H1 (cell line): ENCODE results near the gene MRPS9. TPM values are rescaled to one million over a fixed set of nuclear protein-coding genes. Genes with fewer than 3 reads are reported as not detected.

ENCODE experiments used
- CTCF ChIA-PET: fragments of 300-600 bp; sonication (Branson Sonifier 250); formaldehyde crosslinking; loops from one replicate; lab custom pipeline; 2021; ENCODE audit not compliant: partially characterized antibody; lab: Charles Lee
- POLR2A ChIA-PET: fragments of 300-600 bp; sonication (Branson Sonifier 250); formaldehyde crosslinking; loops from one replicate; lab custom pipeline; 2021; ENCODE audit warnings: inconsistent platforms; ENCODE audit not compliant: partially characterized antibody; lab: Charles Lee
- DNase-seq, 2 experiments: peaks; one replicate each; pipeline versions ENCODE4 v3.0.0 to v3.0.0-alpha.2; 2010 to 2022; ENCODE audit warnings: low spot score in 2 of 2, low read depth in 1 of 2, mixed read lengths in 1 of 2
- FAIRE-seq: peaks from 2 replicates; lab custom pipeline; 2011; peaks lifted over from hg19 to GRCh38; lab: Jason Lieb, UNC
- H2AFZ ChIP-seq: 2 replicates; pipeline ENCODE4 v1.8.1; 2012; ENCODE audit warnings: low read length, inconsistent platforms
- H2AK5ac ChIP-seq: 2 replicates; pipeline ENCODE4 v1.6.1; 2013; ENCODE audit warnings: low read depth, low read length
- H2BK120ac ChIP-seq: replicated peaks from 2 replicates; pipeline ENCODE3; 2013; ENCODE audit warnings: low read depth, low read length, inconsistent platforms
- H2BK12ac ChIP-seq: 2 replicates; pipeline ENCODE4 v1.6.1; 2013; ENCODE audit warnings: low read depth, low read length
- H2BK15ac ChIP-seq: 2 replicates; pipeline ENCODE4 v1.6.1; 2013; ENCODE audit warnings: low read length
- H2BK20ac ChIP-seq: 2 replicates; pipeline ENCODE4 v1.6.1; 2013; ENCODE audit warnings: low read length
- H2BK5ac ChIP-seq: 2 replicates; pipeline ENCODE4 v1.6.1; 2013; ENCODE audit warnings: low read depth, low read length
- H3K14ac ChIP-seq: 2 replicates; pipeline ENCODE4 v1.6.1; 2013; ENCODE audit warnings: inconsistent platforms; ENCODE audit not compliant: insufficient read length
- H3K18ac ChIP-seq: 2 replicates; pipeline ENCODE4 v1.6.1; 2013; ENCODE audit warnings: low read length; ENCODE audit errors: extremely low read depth
- H3K23ac ChIP-seq: 2 replicates; pipeline ENCODE4 v1.6.1; 2013; ENCODE audit warnings: inconsistent platforms; ENCODE audit not compliant: insufficient read length
- H3K23me2 ChIP-seq: 2 replicates; pipeline ENCODE4 v1.6.1; 2013; ENCODE audit warnings: low read depth, low read length
- H3K27ac ChIP-seq: 2 replicates; pipeline ENCODE4 v1.6.1; 2011; ENCODE audit warnings: low read depth, low read length, inconsistent platforms
- H3K27me3 ChIP-seq, 4 experiments: replicated peaks in 1 of 4; 1 replicate in 1 of 4; 2 replicates in 3 of 4; pipeline versions ENCODE4 v1.6.1 to v1.8.1; 2011 to 2013; ENCODE audit warnings: low read length in 3 of 4, mild to moderate bottlenecking in 3 of 4, inconsistent platforms in 2 of 4, mixed read lengths in 2 of 4, moderate library complexity in 1 of 4; ENCODE audit not compliant: control insufficient read depth in 3 of 4, insufficient read depth in 3 of 4; ENCODE audit errors: extremely low read depth in 1 of 4
- H3K36me3 ChIP-seq, 4 experiments: 2 replicates each; pipeline versions ENCODE4 v1.6.1 to v1.8.1; 2011 to 2013; ENCODE audit warnings: mild to moderate bottlenecking in 4 of 4, low read length in 3 of 4, moderate library complexity in 2 of 4, control low read depth in 1 of 4, inconsistent platforms in 1 of 4; ENCODE audit not compliant: insufficient read depth in 4 of 4, control insufficient read depth in 2 of 4
- H3K4ac ChIP-seq: replicated peaks from 2 replicates; pipeline ENCODE3; 2013; ENCODE audit warnings: low read length, low read depth, mixed read lengths, inconsistent platforms; ENCODE audit not compliant: insufficient read length
- H3K4me1 ChIP-seq, 4 experiments: replicated peaks in 1 of 4; 1 replicate in 1 of 4; 2 replicates in 3 of 4; pipeline versions ENCODE4 v1.6.1 to v1.8.1; 2011 to 2013; ENCODE audit warnings: low read length in 3 of 4, inconsistent platforms in 2 of 4, mixed read lengths in 1 of 4; ENCODE audit not compliant: insufficient read depth in 4 of 4, control insufficient read depth in 3 of 4
- H3K4me2 ChIP-seq, 2 experiments: 2 replicates each; pipeline versions ENCODE4 v1.6.1 to v1.8.1; 2011 to 2013; ENCODE audit warnings: low read depth in 2 of 2, low read length in 2 of 2, control low read depth in 1 of 2, inconsistent platforms in 1 of 2, mild to moderate bottlenecking in 1 of 2; ENCODE audit not compliant: insufficient read depth in 1 of 2
- H3K4me3 ChIP-seq, 4 experiments: fragments of 200-600, 300-600 bp in 1 of 4; sonication (generic), shearing (Covaris generic), sonication (Bioruptor Twin) in 1 of 4; 2 replicates each; pipeline versions ENCODE4 v1.5.1 to v1.8.1; 2011 to 2016; ENCODE audit warnings: low read length in 4 of 4, low read depth in 3 of 4, control low read depth in 2 of 4, inconsistent platforms in 2 of 4, mild to moderate bottlenecking in 2 of 4, mixed read lengths in 1 of 4, moderate library complexity in 1 of 4; ENCODE audit not compliant: insufficient read depth in 2 of 4; ENCODE audit errors: extremely low read depth in 1 of 4
- H3K56ac ChIP-seq: replicated peaks from 2 replicates; pipeline ENCODE3; 2013; ENCODE audit warnings: low read depth, mild to moderate bottlenecking, mixed read lengths, low read length, inconsistent platforms; ENCODE audit not compliant: insufficient read length
- H3K79me1 ChIP-seq: 2 replicates; pipeline ENCODE4 v1.6.1; 2013; ENCODE audit warnings: low read depth, low read length, control low read depth
- H3K79me2 ChIP-seq, 2 experiments: 2 replicates each; pipeline versions ENCODE4 v1.6.1 to v1.8.1; 2012 to 2013; ENCODE audit warnings: low read length in 2 of 2, mild to moderate bottlenecking in 2 of 2, inconsistent platforms in 1 of 2; ENCODE audit not compliant: insufficient read depth in 2 of 2, control insufficient read depth in 1 of 2
- H3K9ac ChIP-seq, 4 experiments: replicated peaks in 1 of 4; 1 replicate in 1 of 4; 2 replicates in 3 of 4; pipeline versions ENCODE4 v1.6.1 to v1.8.1; 2011 to 2013; ENCODE audit warnings: low read depth in 3 of 4, low read length in 3 of 4, control low read depth in 2 of 4, mild to moderate bottlenecking in 2 of 4, moderate library complexity in 2 of 4, inconsistent platforms in 1 of 4; ENCODE audit errors: extremely low read depth in 1 of 4
- H3K9me3 ChIP-seq, 2 experiments: 2 replicates each; pipeline versions ENCODE4 v1.6.1 to v1.8.1; 2012 to 2013; ENCODE audit warnings: mild to moderate bottlenecking in 2 of 2, moderate library complexity in 2 of 2, control low read depth in 1 of 2, inconsistent platforms in 1 of 2, low read depth in 1 of 2, low read length in 1 of 2, mixed read lengths in 1 of 2; ENCODE audit not compliant: insufficient read depth in 2 of 2
- H4K20me1 ChIP-seq, 2 experiments: replicated peaks in 1 of 2; 2 replicates each; pipeline versions ENCODE3 to v1.8.1; 2011 to 2013; ENCODE audit warnings: inconsistent platforms in 2 of 2, low read length in 2 of 2, mild to moderate bottlenecking in 1 of 2; ENCODE audit not compliant: insufficient read depth in 2 of 2, control insufficient read depth in 1 of 2
- H4K5ac ChIP-seq: 2 replicates; pipeline ENCODE4 v1.6.1; 2013; ENCODE audit warnings: low read length, low read depth, mixed read lengths, inconsistent platforms; ENCODE audit not compliant: insufficient read length
- H4K8ac ChIP-seq: 2 replicates; pipeline ENCODE4 v1.8.0; 2013; ENCODE audit warnings: mild to moderate bottlenecking, moderate library complexity, low read length, inconsistent platforms; ENCODE audit not compliant: insufficient read depth; ENCODE audit errors: extremely low read depth
- H4K91ac ChIP-seq: replicated peaks from 2 replicates; pipeline ENCODE3; 2013; ENCODE audit warnings: low read length, mixed read lengths, inconsistent platforms; ENCODE audit not compliant: insufficient read length
- BACH1 ChIP-seq: IDR thresholded peaks from 2 replicates; pipeline ENCODE4 v1.6.1; 2012; ENCODE audit warnings: low read length, improper control_type of control experiment
- ZNF274 ChIP-seq: IDR thresholded peaks from 2 replicates; pipeline ENCODE4 v1.7.0; 2012; ENCODE audit warnings: low read length, borderline replicate concordance; ENCODE audit errors: extremely low read depth
- WGBS, 2 experiments: shearing (Covaris generic) in 1 of 2; methylation state at CpG; one replicate each; pipeline versions ENCODE4 v1.1.6 to v1.1.7; 2013 to 2015; ENCODE audit warnings: low lambda C conversion rate in 2 of 2, mixed read lengths in 2 of 2, inconsistent platforms in 1 of 2, low coverage in 1 of 2, missing lambda C conversion rate in 1 of 2; ENCODE audit not compliant: insufficient replicate concordance in 2 of 2, insufficient coverage in 1 of 2, insufficient read length in 1 of 2; ENCODE audit errors: extremely low coverage in 1 of 2, missing lambda C conversion rate in 1 of 2; 5-methylcytosine and 5-hydroxymethylcytosine counted together
- polyA plus RNA-seq, 7 experiments: library from polyadenylated mRNA; depleted of rRNA in 3 of 7; stranded (reverse) in 5 of 7; unstranded in 2 of 7; fragments of >200 nt in 5 of 7; fragments of 200-250 nt in 2 of 7; gene quantifications; 1 replicate in 5 of 7; 2 replicates in 1 of 7; 4 replicates in 1 of 7; pipeline versions ENCODE4 v1.2.1 to v1.2.3, GENCODE V29; 2011 to 2013; ENCODE audit warnings: missing spikeins in 2 of 7, mixed read lengths in 2 of 7
- total RNA-seq: library from RNA; stranded (reverse); fragmentation: NEBNext Ultra II Directional; extraction: Animal tissue kit (Norgen Biotek cat#: 25700); gene quantifications from 2 replicates; pipeline ENCODE4 v1.2.1, GENCODE V29; 2021

MRPS9 gene
- total and polyA plus RNA-seq, 2 of the 8 experiments (the other 6 are each of a cell fraction or from before 2014, with no cell fraction given): 36.2 to 71.0 TPM

DNA sequence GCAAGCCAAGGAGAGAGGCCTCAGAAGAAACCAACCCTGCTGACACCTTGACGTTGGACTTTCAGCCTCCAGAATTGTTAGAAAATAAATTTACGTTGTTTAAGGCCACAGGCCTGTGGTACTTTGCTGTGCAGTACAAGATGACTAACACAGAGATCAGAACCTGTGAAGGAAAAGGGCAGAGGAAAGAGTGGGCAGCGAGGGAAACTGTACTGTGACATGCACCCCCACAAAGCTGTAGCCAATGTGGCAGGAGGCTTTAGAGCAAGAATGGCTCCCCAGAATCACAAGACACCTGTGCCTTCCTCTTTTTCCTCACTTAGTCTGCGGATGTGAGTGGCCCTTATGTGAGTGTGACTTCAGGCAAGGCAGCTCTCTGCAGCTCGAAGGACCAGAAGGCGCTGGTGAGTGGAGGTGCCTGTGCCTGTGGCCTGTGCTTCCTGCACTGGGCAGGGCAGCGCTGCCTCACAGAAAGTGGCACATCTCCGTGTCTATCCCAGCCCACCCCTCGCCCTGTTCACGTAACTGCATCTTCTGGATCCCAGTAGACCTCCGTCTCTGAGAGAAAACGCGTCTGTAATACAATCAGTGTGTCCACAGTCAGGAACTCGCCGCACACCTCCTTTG is 89.5 kb downstream of the MRPS9 start:
- H3K27ac ChIP-seq: no peak overlapping the region
- no peak overlapping the region for H3K9ac ChIP-seq
- ChIA-PET CTCF (interaction anchor here (1.3 to 4.1 kb wide), 4 partner anchors 12 to 107 kb away, joined by 3 to 46 read pairs (median 5); no protein-coding TSS in a partner anchor), POLR2A (no interaction called here)
- H2BK12ac ChIP-seq: no peak overlapping the region
- WGBS, 2 experiments: 96% methylated on average over 14 of the region's 15 CpGs; no CpG with 5 or more reads in 1 of the 2 experiments
- H3K27me3 ChIP-seq: no peaks in the 10 kb centered on the region
- no peak overlapping the region for H2BK15ac ChIP-seq
- H4K5ac ChIP-seq: no peak overlapping the region
- no peak overlapping the region for H3K4ac ChIP-seq
- H4K91ac ChIP-seq: no peak overlapping the region
- no peak overlapping the region for H2BK5ac ChIP-seq
- no peak overlapping the region for H2AFZ ChIP-seq
- H3K14ac ChIP-seq: no peak overlapping the region
- H2AK5ac ChIP-seq: no peak overlapping the region
- no peak overlapping the region for H3K56ac ChIP-seq
- H3K79me1 ChIP-seq: no peaks in the 10 kb centered on the region; the same call in 1 of the 2 replicates
- no peak overlapping the region for H2BK120ac ChIP-seq
- no peak overlapping the region for H2BK20ac ChIP-seq
- no peaks in the 10 kb centered on the region for H4K20me1 ChIP-seq
- H3K36me3 ChIP-seq: no peaks in the 10 kb centered on the region
- no peak overlapping the region for H3K4me3 ChIP-seq
- FAIRE-seq: no peak
- H3K4me2 ChIP-seq: no peak overlapping the region
- no peak overlapping the region for H3K18ac ChIP-seq
- no peak overlapping the region for H4K8ac ChIP-seq
- peaks cover 0 to 2% of the 10 kb centered on the region in 2 experiments; a peak in 1 of 4 replicates for H3K9me3 ChIP-seq
- H3K79me2 ChIP-seq: no peaks in the 10 kb centered on the region
- no peak for DNase-seq
- H3K4me1 ChIP-seq: peaks cover 0 to 6% (median 2%) of the 10 kb centered on the region in 4 experiments; a peak in 2 of 7 replicates
- H3K23ac ChIP-seq: no peak overlapping the region
- no peaks in the 10 kb centered on the region; the same call in 1 of the 2 replicates for H3K23me2 ChIP-seq
- TF ChIP-seq ZNF274 (no peak), BACH1 (no peak)
